Gastrocnemius medialis (tissue), 4 donors: ENCODE measurements around the gene LSS. TPM values are rescaled to one million over a fixed set of nuclear protein-coding genes. Genes with fewer than 3 reads are reported as not detected.

Source experiments
- ATAC-seq, 2 donors: fragments of 150-250 bp; one replicate each; pipeline ENCODE4 v1.9.1; 2016
- DNase-seq, 2 donors: peaks; one replicate each; pipeline ENCODE4 v3.0.0-alpha.2; 2019
- H3K27ac ChIP-seq, 4 donors: fragments of 200-600 bp; sonication (generic); 1 replicate in 1 of 4; 2 replicates in 3 of 4; pipeline ENCODE4 v1.5.1; 2016 to 2018; ENCODE audit warnings: mild to moderate bottlenecking in 2 of 4, moderate library complexity in 1 of 4
- H3K27me3 ChIP-seq, 3 donors: fragments of 200-600 bp; sonication (generic) in 2 of 3; 1 replicate in 1 of 3; 2 replicates in 2 of 3; pipeline versions ENCODE4 v1.5.1 to v1.6.0; 2016 to 2019; ENCODE audit warnings: mild to moderate bottlenecking in 1 of 3, moderate library complexity in 1 of 3
- H3K36me3 ChIP-seq, 2 donors: fragments of 200-600 bp; sonication (generic) in 1 of 2; one replicate each; pipeline ENCODE4 v1.5.1; 2017 to 2018
- H3K4me1 ChIP-seq, 2 donors: fragments of 200-600 bp; sonication (generic) in 1 of 2; one replicate each; pipeline ENCODE4 v1.5.1; 2016 to 2017; ENCODE audit warnings: mild to moderate bottlenecking in 2 of 2
- H3K4me3 ChIP-seq, 4 donors: fragments of 200-600 bp; sonication (generic) in 3 of 4; 1 replicate in 1 of 4; 2 replicates in 3 of 4; pipeline ENCODE4 v1.5.1; 2016 to 2019; ENCODE audit warnings: mild to moderate bottlenecking in 2 of 4
- H3K9me3 ChIP-seq, 3 donors: fragments of 200-600 bp; sonication (generic) in 2 of 3; 1 replicate in 1 of 3; 2 replicates in 2 of 3; pipeline ENCODE4 v1.5.1; 2016 to 2019
- CTCF ChIP-seq, 5 experiments: fragments of 450-650 bp in 3 of 5; fragments of 200-600 bp in 2 of 5; sonication (generic) in 2 of 5; IDR thresholded peaks in 4 of 5; conservative IDR thresholded peaks in 1 of 5; 1 replicate in 4 of 5; 2 replicates in 1 of 5; pipeline ENCODE4 v1.5.1; 2016 to 2019; ENCODE audit warnings: antibody characterized with exemption in 5 of 5, mild to moderate bottlenecking in 3 of 5, moderate library complexity in 3 of 5
- POLR2A ChIP-seq, 2 donors: fragments of 450-650 bp; IDR thresholded peaks; one replicate each; pipeline ENCODE4 v1.6.1; 2017; ENCODE audit warnings: antibody characterized with exemption in 2 of 2, mild to moderate bottlenecking in 2 of 2, moderate library complexity in 2 of 2
- in situ Hi-C, 4 donors: fragments of 200-750 bp; cut with MboI; loops; one replicate each; pipeline versions ENCODE4 v1.15.0 to v1.8.0; 2017; ENCODE audit warnings: low sequenced_read_pairs in 4 of 4
- intact Hi-C: fragments of 100-400 bp; cut with DNase I; formaldehyde crosslinking; loops from one replicate; pipeline ENCODE4 v1.15.1; 2023; ENCODE audit warnings: low total_unique reads
- total RNA-seq, 4 donors: library from RNA; depleted of rRNA; stranded (reverse); fragments of >200 nt; gene quantifications; one replicate each; pipeline versions ENCODE4 v1.1.0 to v1.2.3, GENCODE V29; 2016

The LSS gene
- total RNA-seq, 4 donors from 2014 or later, result 26.4 to 47.2 (median 32.7) TPM

GRCh38 chr21:46160907-46161632 lies 67.5 kb downstream of the LSS start:
- Histone ChIP-seq H3K27ac (no peak overlapping the region), H3K4me1 (no peaks in the 10 kb centered on the region), H3K36me3 (no peaks in the 10 kb centered on the region), H3K9me3 (no peaks in the 10 kb centered on the region), H3K4me3 (no peak overlapping the region), H3K27me3 (peaks cover 0 to 12% (median 7%) of the 10 kb centered on the region in 3 donors)
- intact Hi-C loops (no loop called here), in situ Hi-C loops (no loop called here)
- ATAC-seq (no peak), DNase-seq (peak in 1 of 2 donors; percentile 1)
- no peak for TF ChIP-seq POLR2A (IDR thresholded peaks at IDR 0.05)
- TF ChIP-seq CTCF (IDR thresholded peaks at IDR 0.05 in 4 of 5, conservative IDR thresholded peaks at IDR 0.05 in 1 of 5), result no peak

- intact Hi-C loops, result no loop called here
- Histone ChIP-seq H3K4me1 (no peaks in the 10 kb centered on the region), H3K36me3 (no peaks in the 10 kb centered on the region), H3K27me3 (peaks cover 0 to 9% (median 7%) of the 10 kb centered on the region in 3 donors), H3K27ac (no peak overlapping the region), H3K9me3 (no peaks in the 10 kb centered on the region), H3K4me3 (no peak overlapping the region)
- no peak for DNase-seq
- in situ Hi-C loops, result no loop called here
- ATAC-seq, result no peak
- TF ChIP-seq POLR2A (IDR thresholded peaks at IDR 0.05) (no peak), CTCF (IDR thresholded peaks at IDR 0.05 in 4 of 5, conservative IDR thresholded peaks at IDR 0.05 in 1 of 5) (no peak)
These were observed 68.0 kb downstream of the LSS start for GRCh38 chr21:46160657-46160906.

- in situ Hi-C loops (no loop called here), intact Hi-C loops (no loop called here)
- Histone ChIP-seq H3K27ac (no peak overlapping the region), H3K4me3 (no peak overlapping the region), H3K9me3 (no peaks in the 10 kb centered on the region), H3K36me3 (no peaks in the 10 kb centered on the region), H3K27me3 (peaks cover 0 to 7% (median 7%) of the 10 kb centered on the region in 3 donors), H3K4me1 (no peaks in the 10 kb centered on the region)
- ATAC-seq, result no peak
- DNase-seq, result peak; percentile 0 to 7
- TF ChIP-seq POLR2A (IDR thresholded peaks at IDR 0.05) (no peak), CTCF (IDR thresholded peaks at IDR 0.05 in 4 of 5, conservative IDR thresholded peaks at IDR 0.05 in 1 of 5) (no peak)
These were observed 68.5 kb downstream of the LSS start for GRCh38 chr21:46159841-46160656.

GRCh38 chr21:46159390-46159789 lies 69.2 kb downstream of the LSS start:
- intact Hi-C loops, result no loop called here
- DNase-seq, result peak; percentile 0 to 8
- H3K27ac ChIP-seq, result no peak overlapping the region

More at GRCh38 chr21:46159390-46159789, 69.2 kb downstream of the LSS start:
- in situ Hi-C loops, result no loop called here
- no peak for ATAC-seq
- Histone ChIP-seq H3K4me3 (no peak overlapping the region), H3K36me3 (no peaks in the 10 kb centered on the region), H3K9me3 (no peaks in the 10 kb centered on the region), H3K4me1 (no peaks in the 10 kb centered on the region), H3K27me3 (peaks cover 0 to 7% (median 7%) of the 10 kb centered on the region in 3 donors)
- TF ChIP-seq CTCF (IDR thresholded peaks at IDR 0.05 in 4 of 5, conservative IDR thresholded peaks at IDR 0.05 in 1 of 5) (no peak), POLR2A (IDR thresholded peaks at IDR 0.05) (no peak)
